Skeletal muscle tissue (tissue), 5 donors: ENCODE results near the gene TUBB6. TPM values are rescaled to one million over a fixed set of nuclear protein-coding genes. Genes with fewer than 3 reads are reported as not detected.

ENCODE experiments used
- H3K27ac ChIP-seq: one replicate; pipeline ENCODE4 v1.7.0; 2013; ENCODE audit warnings: mild to moderate bottlenecking, low read depth, low read length, inconsistent platforms
- H3K27me3 ChIP-seq, 3 donors: one replicate each; pipeline ENCODE4 v1.7.0; 2013; ENCODE audit warnings: low read length in 3 of 3; ENCODE audit not compliant: control insufficient read depth in 3 of 3, insufficient read depth in 3 of 3
- H3K36me3 ChIP-seq, 3 donors: one replicate each; pipeline ENCODE4 v1.7.0; 2013; ENCODE audit warnings: low read length in 3 of 3; ENCODE audit not compliant: control insufficient read depth in 3 of 3, insufficient read depth in 3 of 3
- H3K4me1 ChIP-seq, 3 donors: one replicate each; pipeline ENCODE4 v1.7.0; 2013; ENCODE audit warnings: low read length in 3 of 3, mild to moderate bottlenecking in 3 of 3; ENCODE audit not compliant: control insufficient read depth in 3 of 3, insufficient read depth in 3 of 3
- H3K4me3 ChIP-seq, 3 donors: one replicate each; pipeline ENCODE4 v1.7.0; 2013; ENCODE audit warnings: low read length in 3 of 3
- H3K9ac ChIP-seq, 3 donors: one replicate each; pipeline ENCODE4 v1.7.0; 2013; ENCODE audit warnings: low read length in 3 of 3, mild to moderate bottlenecking in 3 of 3, moderate library complexity in 2 of 3, low read depth in 1 of 3
- H3K9me3 ChIP-seq, 3 donors: one replicate each; pipeline ENCODE4 v1.7.0; 2013; ENCODE audit warnings: low read length in 3 of 3; ENCODE audit not compliant: control insufficient read depth in 3 of 3
- small RNA-seq: library from RNA; depleted of rRNA; stranded (forward); fragments of <200 nt; gene quantifications from one replicate; pipeline ENCODE3, GENCODE V24; 2014
- total RNA-seq: library from RNA; depleted of rRNA; stranded (reverse); fragments of >200 nt; gene quantifications from one replicate; pipeline ENCODE4 v1.2.3, GENCODE V29; 2014
- donor health status: Osteomylitis.

TUBB6 gene
- total RNA-seq, 1 donor from 2014 or later, result 499 TPM

- H3K36me3 ChIP-seq, result peaks cover 4 to 9% (median 5%) of the 10 kb centered on the region in 3 donors
- H3K4me3 ChIP-seq, result no peak overlapping the region
- H3K9ac ChIP-seq, result no peak overlapping the region
- H3K9me3 ChIP-seq, result no peaks in the 10 kb centered on the region
- no peaks in the 10 kb centered on the region for H3K27me3 ChIP-seq
- H3K27ac ChIP-seq, result no peak overlapping the region
- H3K4me1 ChIP-seq, result peaks cover 32 to 42% (median 34%) of the 10 kb centered on the region in 3 donors
Measured at GRCh38 chr18:12373116-12373770, 65.2 kb downstream of the TUBB6 start.

- Histone ChIP-seq H3K27ac (no peak overlapping the region), H3K4me3 (no peak overlapping the region), H3K9ac (no peak overlapping the region), H3K36me3 (peaks cover 3 to 7% (median 5%) of the 10 kb centered on the region in 3 donors), H3K27me3 (no peaks in the 10 kb centered on the region), H3K9me3 (no peaks in the 10 kb centered on the region), H3K4me1 (peaks cover 32 to 42% (median 34%) of the 10 kb centered on the region in 3 donors)
Measured at GRCh38 chr18:12373771-12374116, 65.7 kb downstream of the TUBB6 start.

- Histone ChIP-seq H3K4me1 (peaks cover 30 to 36% (median 32%) of the 10 kb centered on the region in 3 donors), H3K27me3 (no peaks in the 10 kb centered on the region), H3K4me3 (no peak overlapping the region), H3K36me3 (peaks cover 0 to 2% (median 0%) of the 10 kb centered on the region in 3 donors), H3K9me3 (no peaks in the 10 kb centered on the region), H3K27ac (no peak overlapping the region), H3K9ac (peak overlapping the region in 1 of 3 donors; percentile 40)
Measured at GRCh38 chr18:12374401-12374800, 66.4 kb downstream of the TUBB6 start.

Small RNA genes lying within 50 kb of the gene (small RNA-seq; reads per million reads assigned to genes)
- not detected for gene RNU6-170P

Other genes with a start within 250 kb of the TUBB6 start
- not detected for gene ANKRD62, start 214.4 kb upstream of the TUBB6 start, total RNA-seq
- 2.1 TPM for gene CIDEA, start 53.9 kb upstream of the TUBB6 start, total RNA-seq
- gene AFG3L2, start 69.0 kb downstream of the TUBB6 start, total RNA-seq, result 60.5 TPM
- gene PRELID3A, start 99.7 kb downstream of the TUBB6 start, total RNA-seq, result 1.0 TPM